GM12878 (cell line): ENCODE data around the gene SERPING1.

Source experiments
- MEF2A ChIP-seq: IDR thresholded peaks from 2 replicates; pipeline ENCODE4 v1.6.1; 2011; ENCODE audit warnings: low read depth, mild to moderate bottlenecking, low read length, moderate library complexity; ENCODE audit not compliant: insufficient read depth
- TF ChIP-seq, protein P1 (sequence below), 3 experiments: IDR thresholded peaks in 2 of 3; conservative IDR thresholded peaks in 1 of 3; 2 replicates each; pipeline ENCODE4 v1.5.1; 2011; ENCODE audit warnings: low read depth in 3 of 3, low read length in 3 of 3, mild to moderate bottlenecking in 3 of 3, control low read depth in 2 of 3, moderate library complexity in 2 of 3, inconsistent platforms in 1 of 3, mixed read lengths in 1 of 3; ENCODE audit not compliant: control insufficient read depth in 2 of 3, insufficient read depth in 1 of 3; ENCODE audit errors: extremely low read depth in 1 of 3

GRCh38 chr11:57624864-57625263 lies 27.4 kb downstream of the SERPING1 start:
- TF ChIP-seq, protein P1, sequence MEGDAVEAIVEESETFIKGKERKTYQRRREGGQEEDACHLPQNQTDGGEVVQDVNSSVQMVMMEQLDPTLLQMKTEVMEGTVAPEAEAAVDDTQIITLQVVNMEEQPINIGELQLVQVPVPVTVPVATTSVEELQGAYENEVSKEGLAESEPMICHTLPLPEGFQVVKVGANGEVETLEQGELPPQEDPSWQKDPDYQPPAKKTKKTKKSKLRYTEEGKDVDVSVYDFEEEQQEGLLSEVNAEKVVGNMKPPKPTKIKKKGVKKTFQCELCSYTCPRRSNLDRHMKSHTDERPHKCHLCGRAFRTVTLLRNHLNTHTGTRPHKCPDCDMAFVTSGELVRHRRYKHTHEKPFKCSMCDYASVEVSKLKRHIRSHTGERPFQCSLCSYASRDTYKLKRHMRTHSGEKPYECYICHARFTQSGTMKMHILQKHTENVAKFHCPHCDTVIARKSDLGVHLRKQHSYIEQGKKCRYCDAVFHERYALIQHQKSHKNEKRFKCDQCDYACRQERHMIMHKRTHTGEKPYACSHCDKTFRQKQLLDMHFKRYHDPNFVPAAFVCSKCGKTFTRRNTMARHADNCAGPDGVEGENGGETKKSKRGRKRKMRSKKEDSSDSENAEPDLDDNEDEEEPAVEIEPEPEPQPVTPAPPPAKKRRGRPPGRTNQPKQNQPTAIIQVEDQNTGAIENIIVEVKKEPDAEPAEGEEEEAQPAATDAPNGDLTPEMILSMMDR (IDR thresholded peaks at IDR 0.05 in 2 of 3, conservative IDR thresholded peaks at IDR 0.05 in 1 of 3; ENCODE audit: control insufficient read depth in 2 of 3, extremely low read depth in 1 of 3, insufficient read depth in 1 of 3, low read depth in 3 of 3, low read length in 3 of 3), result no peak
- TF ChIP-seq MEF2A, result no peak
